ENCODE data around the gene DNMT3A.

DNA sequence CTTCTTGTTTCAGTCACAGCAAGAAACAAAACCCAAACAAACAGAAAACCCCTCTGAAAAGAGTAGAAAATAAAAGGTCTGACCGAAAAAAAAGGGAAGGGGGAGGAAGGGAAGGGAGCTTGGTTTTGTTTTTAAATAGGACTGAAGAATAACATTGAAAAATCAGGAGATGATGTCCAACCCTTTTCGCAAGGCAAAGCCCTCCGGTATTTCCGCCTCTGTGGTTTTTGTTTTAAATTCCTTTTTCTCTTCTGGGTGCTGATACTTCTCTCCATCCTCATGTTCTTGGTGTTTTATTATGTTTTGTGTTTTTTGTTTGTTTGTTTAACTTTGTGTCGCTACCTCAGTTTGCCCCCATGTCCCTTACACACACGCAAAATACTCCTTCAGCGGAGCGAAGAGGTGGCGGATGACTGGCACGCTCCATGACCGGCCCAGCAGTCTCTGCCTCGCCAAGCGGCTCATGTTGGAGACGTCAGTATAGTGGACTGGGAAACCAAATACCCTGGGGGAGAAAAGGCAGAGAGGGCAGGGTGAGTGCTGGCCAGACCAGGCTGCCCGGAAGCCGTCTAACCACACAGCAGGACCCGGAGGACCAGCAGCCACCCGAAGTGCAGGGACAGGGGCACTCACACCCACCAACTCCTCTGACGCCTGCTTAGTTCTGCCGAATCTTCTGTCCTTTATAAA is 107.7 kb downstream of the DNMT3A start:
- TF ChIP-seq, protein P1, sequence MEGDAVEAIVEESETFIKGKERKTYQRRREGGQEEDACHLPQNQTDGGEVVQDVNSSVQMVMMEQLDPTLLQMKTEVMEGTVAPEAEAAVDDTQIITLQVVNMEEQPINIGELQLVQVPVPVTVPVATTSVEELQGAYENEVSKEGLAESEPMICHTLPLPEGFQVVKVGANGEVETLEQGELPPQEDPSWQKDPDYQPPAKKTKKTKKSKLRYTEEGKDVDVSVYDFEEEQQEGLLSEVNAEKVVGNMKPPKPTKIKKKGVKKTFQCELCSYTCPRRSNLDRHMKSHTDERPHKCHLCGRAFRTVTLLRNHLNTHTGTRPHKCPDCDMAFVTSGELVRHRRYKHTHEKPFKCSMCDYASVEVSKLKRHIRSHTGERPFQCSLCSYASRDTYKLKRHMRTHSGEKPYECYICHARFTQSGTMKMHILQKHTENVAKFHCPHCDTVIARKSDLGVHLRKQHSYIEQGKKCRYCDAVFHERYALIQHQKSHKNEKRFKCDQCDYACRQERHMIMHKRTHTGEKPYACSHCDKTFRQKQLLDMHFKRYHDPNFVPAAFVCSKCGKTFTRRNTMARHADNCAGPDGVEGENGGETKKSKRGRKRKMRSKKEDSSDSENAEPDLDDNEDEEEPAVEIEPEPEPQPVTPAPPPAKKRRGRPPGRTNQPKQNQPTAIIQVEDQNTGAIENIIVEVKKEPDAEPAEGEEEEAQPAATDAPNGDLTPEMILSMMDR (conservative IDR thresholded peaks at IDR 0.05; ENCODE audit: low read length), result no peak
- no peak for TF ChIP-seq EZH2phosphoT487 (IDR thresholded peaks at IDR 0.05; ENCODE audit: borderline replicate concordance)

All from Loucy (cell line).